Measurements from ENCODE around the gene TTF2. TPM values are rescaled to one million over a fixed set of nuclear protein-coding genes. Genes with fewer than 3 reads are reported as not detected.

Gene TTF2
- total and polyA plus RNA-seq, 2 experiments from 2014 or later: 84.7 to 85.4 TPM

- H3K27ac ChIP-seq (ENCODE audit: low read depth): no peak overlapping the region
- no peaks in the 10 kb centered on the region for H3K27me3 ChIP-seq (ENCODE audit: insufficient read depth)
- H3K4me1 ChIP-seq (ENCODE audit: insufficient read depth): peaks cover 11% of the 10 kb centered on the region
- peaks cover 4% of the 10 kb centered on the region; the same call in 1 of the 2 replicates for H3K79me2 ChIP-seq (replicated peaks; ENCODE audit: insufficient read depth)
- H3K4me2 ChIP-seq: no peak overlapping the region
- H3K4me3 Mint-ChIP-seq: no peak overlapping the region
- no peak for ATAC-seq
- H4K20me1 ChIP-seq (replicated peaks; ENCODE audit: insufficient read depth): no peaks in the 10 kb centered on the region
- H3K4me1 Mint-ChIP-seq: peaks cover 17% of the 10 kb centered on the region
- H3K27ac Mint-ChIP-seq: no peak overlapping the region
- H3K36me3 Mint-ChIP-seq (ENCODE audit: low read depth): peaks cover 47% of the 10 kb centered on the region
- peaks cover 17% of the 10 kb centered on the region for H3K36me3 ChIP-seq (ENCODE audit: insufficient read depth)
- H3K4me3 ChIP-seq: no peak overlapping the region
- H3K9me2 ChIP-seq (ENCODE audit: insufficient read depth): no peaks in the 10 kb centered on the region
- TF ChIP-seq CREB1 (CRISPR knock-in tag; IDR thresholded peaks at IDR 0.05; ENCODE audit: low read depth) (no peak), ETS1 (IDR thresholded peaks at IDR 0.05) (no peak), ZNF331 (CRISPR knock-in tag; IDR thresholded peaks at IDR 0.05; ENCODE audit: low read depth) (no peak), ZNF114 (CRISPR knock-in tag; IDR thresholded peaks at IDR 0.05) (no peak), NANOG (IDR thresholded peaks at IDR 0.05; ENCODE audit: borderline replicate concordance) (no peak), ZNF462 (CRISPR knock-in tag; IDR thresholded peaks at IDR 0.05) (no peak), EZH2 (IDR thresholded peaks at IDR 0.05; ENCODE audit: low read depth, unreplicated experiment) (no peak), REST (IDR thresholded peaks at IDR 0.05; ENCODE audit: unreplicated experiment) (no peak), STAT1 (IDR thresholded peaks at IDR 0.05; ENCODE audit: unreplicated experiment) (no peak), POLR2AphosphoS5 (IDR thresholded peaks at IDR 0.05; ENCODE audit: low read depth) (no peak), CTCF (conservative IDR thresholded peaks at IDR 0.05; ENCODE audit: low read depth in 2 of 2) (no peak), JUNB (IDR thresholded peaks at IDR 0.05; ENCODE audit: unreplicated experiment) (no peak), EZH2phosphoT487 (IDR thresholded peaks at IDR 0.05; ENCODE audit: unreplicated experiment) (no peak)
- 0 out of 2 replicates have a peak, but pooled peaks cover 3% of the 10 kb centered on the region for H3F3A ChIP-seq (replicated peaks; ENCODE audit: low read depth)
- H3K9me3 Mint-ChIP-seq: no peaks in the 10 kb centered on the region
- DNase-seq (ENCODE audit: low spot score): no peak
- H3K27me3 Mint-ChIP-seq (ENCODE audit: insufficient read depth, low read depth, poor library complexity): peaks cover 13% of the 10 kb centered on the region
- H2AFZ ChIP-seq: no peak overlapping the region
These were observed 56.1 kb downstream of the TTF2 start for GRCh38 chr1:117116090-117116783.
